GM12801 (cell line): Measurements from ENCODE around the gene MBOAT7.

Experiments
- TF ChIP-seq, protein P1 (sequence below): IDR thresholded peaks from one replicate; pipeline ENCODE4 v1.5.1; 2011; ENCODE audit warnings: control low read depth; ENCODE audit not compliant: insufficient read length; ENCODE audit errors: extremely low read depth

The MBOAT7 gene

GRCh38 chr19:54218960-54219661 lies 29.7 kb upstream of the MBOAT7 start:
- TF ChIP-seq, protein P1, sequence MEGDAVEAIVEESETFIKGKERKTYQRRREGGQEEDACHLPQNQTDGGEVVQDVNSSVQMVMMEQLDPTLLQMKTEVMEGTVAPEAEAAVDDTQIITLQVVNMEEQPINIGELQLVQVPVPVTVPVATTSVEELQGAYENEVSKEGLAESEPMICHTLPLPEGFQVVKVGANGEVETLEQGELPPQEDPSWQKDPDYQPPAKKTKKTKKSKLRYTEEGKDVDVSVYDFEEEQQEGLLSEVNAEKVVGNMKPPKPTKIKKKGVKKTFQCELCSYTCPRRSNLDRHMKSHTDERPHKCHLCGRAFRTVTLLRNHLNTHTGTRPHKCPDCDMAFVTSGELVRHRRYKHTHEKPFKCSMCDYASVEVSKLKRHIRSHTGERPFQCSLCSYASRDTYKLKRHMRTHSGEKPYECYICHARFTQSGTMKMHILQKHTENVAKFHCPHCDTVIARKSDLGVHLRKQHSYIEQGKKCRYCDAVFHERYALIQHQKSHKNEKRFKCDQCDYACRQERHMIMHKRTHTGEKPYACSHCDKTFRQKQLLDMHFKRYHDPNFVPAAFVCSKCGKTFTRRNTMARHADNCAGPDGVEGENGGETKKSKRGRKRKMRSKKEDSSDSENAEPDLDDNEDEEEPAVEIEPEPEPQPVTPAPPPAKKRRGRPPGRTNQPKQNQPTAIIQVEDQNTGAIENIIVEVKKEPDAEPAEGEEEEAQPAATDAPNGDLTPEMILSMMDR: no peak

- TF ChIP-seq, protein P1: no peak
These were observed 28.9 kb upstream of the MBOAT7 start for GRCh38 chr19:54218259-54218658.

- TF ChIP-seq, protein P1: no peak
These were observed 27.5 kb upstream of the MBOAT7 start for GRCh38 chr19:54216869-54217268.

DNA sequence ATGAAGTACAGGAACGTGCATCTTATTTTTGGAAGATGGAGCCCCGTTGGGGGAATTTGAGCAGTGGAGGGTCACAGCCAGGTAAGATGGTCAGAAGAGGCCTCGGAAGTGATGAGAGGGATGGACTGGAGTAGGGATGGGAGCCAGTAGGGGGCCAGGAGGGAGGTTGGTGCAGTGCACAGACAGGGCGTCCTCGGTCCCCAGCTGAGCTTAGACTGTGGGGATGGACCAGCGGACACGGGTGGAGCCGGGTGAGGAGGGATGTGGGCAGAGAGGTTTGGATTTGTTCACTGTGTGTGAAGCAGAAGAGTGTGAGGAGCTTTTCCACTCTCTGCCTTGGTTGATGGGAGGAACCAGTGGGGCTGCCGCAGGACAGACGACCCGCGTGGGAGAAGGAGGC lies 21.9 kb upstream of the MBOAT7 start:
- TF ChIP-seq, protein P1: no peak

GRCh38 chr19:54209811-54210494 lies 20.6 kb upstream of the MBOAT7 start:
- TF ChIP-seq, protein P1: no peak

- TF ChIP-seq, protein P1: no peak
These were observed 19.9 kb upstream of the MBOAT7 start for GRCh38 chr19:54209058-54209810.

GRCh38 chr19:54208784-54209057 lies 19.3 kb upstream of the MBOAT7 start:
- TF ChIP-seq, protein P1: no peak
